Glutamatergic neuron (in vitro differentiated cells): ENCODE data around the gene FNDC3A. TPM values are rescaled to one million over a fixed set of nuclear protein-coding genes. Genes with fewer than 3 reads are reported as not detected.

Source experiments
- DNase-seq: peaks from one replicate; pipeline ENCODE4 v3.0.0; 2022
- H3K27ac Mint-ChIP-seq: one replicate; pipeline ENCODE4 v1.8.0; 2020; ENCODE audit warnings: mild to moderate bottlenecking, mixed read lengths, inconsistent platforms; ENCODE audit not compliant: unreplicated experiment
- H3K27me3 Mint-ChIP-seq: one replicate; pipeline ENCODE4 v1.8.0; 2020; ENCODE audit warnings: mild to moderate bottlenecking, moderate library complexity, mixed read lengths, inconsistent platforms; ENCODE audit not compliant: unreplicated experiment
- H3K36me3 Mint-ChIP-seq: one replicate; pipeline ENCODE4 v1.8.0; 2020; ENCODE audit warnings: mild to moderate bottlenecking, mixed read lengths, inconsistent platforms; ENCODE audit not compliant: unreplicated experiment
- H3K4me1 Mint-ChIP-seq: one replicate; pipeline ENCODE4 v1.8.0; 2020; ENCODE audit warnings: mild to moderate bottlenecking, low read depth, mixed read lengths, inconsistent platforms; ENCODE audit not compliant: unreplicated experiment
- H3K4me3 Mint-ChIP-seq: one replicate; pipeline ENCODE4 v1.8.0; 2020; ENCODE audit warnings: mild to moderate bottlenecking, mixed read lengths, inconsistent platforms; ENCODE audit not compliant: unreplicated experiment
- H3K9me3 Mint-ChIP-seq: one replicate; pipeline ENCODE4 v1.8.0; 2020; ENCODE audit warnings: mild to moderate bottlenecking, moderate library complexity, mixed read lengths, inconsistent platforms; ENCODE audit not compliant: unreplicated experiment
- total RNA-seq: library from RNA; stranded (reverse); fragmentation: NEBNext Ultra II Directional; extraction: Animal tissue kit (Norgen Biotek cat#: 25700); gene quantifications from one replicate; pipeline ENCODE4 v1.2.1, GENCODE V29; 2021; ENCODE audit not compliant: unreplicated experiment
- TF ChIP-seq, protein P1 (sequence below): fragments of 200-600 bp; sonication (generic); IDR thresholded peaks from one replicate; pipeline ENCODE4 v1.5.0; 2021; ENCODE audit not compliant: partially characterized antibody, unreplicated experiment

FNDC3A gene
- total RNA-seq, 1 donor from 2014 or later: 46.3 TPM

DNA sequence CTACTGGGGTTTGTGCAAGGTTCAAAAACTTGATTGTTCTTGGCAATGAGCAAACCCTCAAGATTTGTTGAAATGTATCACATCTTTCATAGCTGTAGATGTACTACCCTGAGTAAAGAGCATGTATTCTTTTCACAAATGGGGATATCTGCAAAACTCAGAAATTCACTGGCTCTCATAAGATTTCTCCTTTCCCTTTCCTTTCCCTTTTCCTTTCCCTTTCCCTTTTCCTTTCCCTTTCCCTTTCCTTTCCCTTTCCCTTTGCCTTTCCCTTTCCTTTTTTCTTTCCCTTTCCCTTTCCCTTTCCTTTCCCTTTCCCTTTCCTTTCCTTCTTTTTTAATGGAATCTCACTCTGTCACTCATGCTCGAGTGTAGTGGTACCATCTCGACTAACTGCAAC lies 69.1 kb downstream of the FNDC3A start:
- no peak overlapping the region for H3K4me3 Mint-ChIP-seq
- no peaks in the 10 kb centered on the region for H3K36me3 Mint-ChIP-seq
- no peaks in the 10 kb centered on the region for H3K27me3 Mint-ChIP-seq
- no peak for DNase-seq
- H3K9me3 Mint-ChIP-seq: no peaks in the 10 kb centered on the region
- H3K4me1 Mint-ChIP-seq: no peaks in the 10 kb centered on the region
- no peak overlapping the region for H3K27ac Mint-ChIP-seq
- TF ChIP-seq, protein P1, sequence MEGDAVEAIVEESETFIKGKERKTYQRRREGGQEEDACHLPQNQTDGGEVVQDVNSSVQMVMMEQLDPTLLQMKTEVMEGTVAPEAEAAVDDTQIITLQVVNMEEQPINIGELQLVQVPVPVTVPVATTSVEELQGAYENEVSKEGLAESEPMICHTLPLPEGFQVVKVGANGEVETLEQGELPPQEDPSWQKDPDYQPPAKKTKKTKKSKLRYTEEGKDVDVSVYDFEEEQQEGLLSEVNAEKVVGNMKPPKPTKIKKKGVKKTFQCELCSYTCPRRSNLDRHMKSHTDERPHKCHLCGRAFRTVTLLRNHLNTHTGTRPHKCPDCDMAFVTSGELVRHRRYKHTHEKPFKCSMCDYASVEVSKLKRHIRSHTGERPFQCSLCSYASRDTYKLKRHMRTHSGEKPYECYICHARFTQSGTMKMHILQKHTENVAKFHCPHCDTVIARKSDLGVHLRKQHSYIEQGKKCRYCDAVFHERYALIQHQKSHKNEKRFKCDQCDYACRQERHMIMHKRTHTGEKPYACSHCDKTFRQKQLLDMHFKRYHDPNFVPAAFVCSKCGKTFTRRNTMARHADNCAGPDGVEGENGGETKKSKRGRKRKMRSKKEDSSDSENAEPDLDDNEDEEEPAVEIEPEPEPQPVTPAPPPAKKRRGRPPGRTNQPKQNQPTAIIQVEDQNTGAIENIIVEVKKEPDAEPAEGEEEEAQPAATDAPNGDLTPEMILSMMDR: no peak

DNA sequence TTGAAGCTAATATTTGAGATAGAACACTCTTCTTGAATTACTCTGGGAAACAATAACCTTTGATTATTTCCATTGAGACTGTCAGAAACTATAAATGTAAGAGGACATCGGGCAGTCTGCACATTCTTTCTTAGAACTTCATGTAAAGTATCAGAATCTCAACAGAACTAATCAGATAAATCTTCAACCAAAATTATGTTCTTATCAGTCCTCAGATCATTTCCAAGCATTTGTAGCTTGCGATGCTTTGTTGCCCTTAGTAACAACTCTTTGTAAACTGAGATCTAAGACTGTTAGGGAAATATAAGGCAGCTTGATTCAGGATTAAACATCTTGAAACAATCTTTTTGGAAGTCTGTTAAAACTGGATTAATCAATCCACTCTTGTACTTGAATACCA lies 70.3 kb downstream of the FNDC3A start:
- Mint-ChIP-seq H3K9me3 (no peaks in the 10 kb centered on the region), H3K27ac (no peak overlapping the region), H3K27me3 (no peaks in the 10 kb centered on the region), H3K36me3 (no peaks in the 10 kb centered on the region), H3K4me1 (no peaks in the 10 kb centered on the region), H3K4me3 (no peak overlapping the region)
- TF ChIP-seq, protein P1: no peak
- no peak for DNase-seq

DNA sequence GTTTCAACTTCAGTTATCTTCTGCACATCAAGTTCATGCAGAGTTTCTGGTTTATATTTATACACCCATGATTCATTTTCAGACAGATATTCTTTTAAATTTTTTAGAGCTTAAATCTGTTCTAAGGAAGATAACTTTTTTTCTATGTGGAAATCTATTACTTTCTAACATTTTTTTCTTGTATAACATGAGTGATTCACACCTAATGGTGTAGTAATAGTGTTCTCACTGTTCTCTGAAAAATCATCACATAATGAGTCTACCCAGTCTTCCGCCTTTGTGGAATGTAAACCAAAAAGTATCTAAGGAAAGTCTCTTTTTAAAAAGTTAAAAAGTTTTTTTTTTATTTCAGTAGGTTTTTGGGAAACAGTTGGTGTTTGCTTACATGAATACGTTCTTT lies 70.8 kb downstream of the FNDC3A start:
- Mint-ChIP-seq H3K27ac (no peak overlapping the region), H3K4me1 (no peaks in the 10 kb centered on the region), H3K9me3 (peaks cover 1% of the 10 kb centered on the region), H3K36me3 (no peaks in the 10 kb centered on the region), H3K4me3 (no peak overlapping the region), H3K27me3 (no peaks in the 10 kb centered on the region)
- TF ChIP-seq, protein P1: no peak
- DNase-seq: no peak

DNA sequence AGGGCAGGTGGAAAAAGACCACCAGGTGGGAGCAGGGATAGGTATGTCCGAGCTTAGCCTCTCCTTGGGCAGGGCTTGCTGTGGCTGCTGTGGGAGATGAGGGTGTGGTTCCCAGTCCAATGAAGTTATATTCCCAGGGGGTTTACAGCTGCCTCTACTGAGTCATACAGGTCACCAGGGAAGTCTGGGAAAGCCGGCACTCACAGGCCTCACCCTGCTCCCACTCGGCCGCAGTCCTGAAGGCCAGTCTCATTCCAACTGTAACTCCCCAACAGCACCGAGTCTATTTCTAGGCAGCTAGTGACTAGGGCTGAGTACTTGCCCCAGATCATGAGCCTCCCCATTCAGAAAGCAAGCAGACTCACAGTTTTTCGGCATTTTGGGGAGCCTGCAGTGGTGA lies 77.1 kb downstream of the FNDC3A start:
- no peaks in the 10 kb centered on the region for H3K27me3 Mint-ChIP-seq
- H3K9me3 Mint-ChIP-seq: peaks cover 1% of the 10 kb centered on the region
- no peak for DNase-seq
- no peaks in the 10 kb centered on the region for H3K4me1 Mint-ChIP-seq
- no peak overlapping the region for H3K4me3 Mint-ChIP-seq
- no peak overlapping the region for H3K27ac Mint-ChIP-seq
- peaks cover 4% of the 10 kb centered on the region for H3K36me3 Mint-ChIP-seq
- TF ChIP-seq, protein P1: no peak

DNA sequence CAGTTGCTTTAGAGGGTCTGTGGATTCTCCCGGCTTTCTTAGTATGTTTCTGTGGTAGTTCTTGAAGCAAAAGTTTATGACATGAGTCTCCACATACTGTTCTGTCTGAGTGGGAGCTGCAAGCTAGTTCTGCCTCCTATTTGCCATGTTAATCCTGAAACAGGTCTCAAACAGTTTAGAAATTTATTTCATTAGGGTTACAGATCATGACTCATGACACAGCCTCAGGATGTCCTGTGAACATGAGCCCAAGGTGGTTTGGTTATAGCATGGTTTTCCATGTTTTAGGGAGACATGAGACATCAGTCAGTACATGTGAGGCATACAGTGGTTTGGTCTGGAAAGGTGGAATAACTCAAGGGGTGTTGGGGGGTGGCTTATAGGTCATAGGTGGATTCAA lies 77.5 kb downstream of the FNDC3A start:
- Mint-ChIP-seq H3K9me3 (peaks cover 1% of the 10 kb centered on the region), H3K27me3 (no peaks in the 10 kb centered on the region), H3K4me1 (no peaks in the 10 kb centered on the region), H3K4me3 (no peak overlapping the region), H3K27ac (no peak overlapping the region), H3K36me3 (peaks cover 4% of the 10 kb centered on the region)
- DNase-seq: no peak
- TF ChIP-seq, protein P1: no peak
